Endothelial cell of umbilical vein (primary cell): ENCODE data around the gene CCSER1.

ENCODE experiments used
- JUN ChIP-seq: IDR thresholded peaks from 2 replicates; pipeline ENCODE4 v1.6.1; 2011; ENCODE audit warnings: borderline replicate concordance, low read depth; ENCODE audit not compliant: insufficient read length, insufficient read depth
- TF ChIP-seq, protein P1 (sequence below), 2 donors: IDR thresholded peaks; 1 replicate in 1 of 2; 2 replicates in 1 of 2; pipeline ENCODE4 v1.5.1; 2011; ENCODE audit warnings: low read length in 2 of 2, mild to moderate bottlenecking in 2 of 2, moderate library complexity in 2 of 2, control low read depth in 1 of 2, inconsistent platforms in 1 of 2, low read depth in 1 of 2; ENCODE audit not compliant: insufficient read depth in 1 of 2; ENCODE audit errors: extremely low read depth in 1 of 2

GRCh38 chr4:91436556-91436955 lies 1309.4 kb downstream of the CCSER1 start:
- no peak for TF ChIP-seq JUN
- TF ChIP-seq, protein P1, sequence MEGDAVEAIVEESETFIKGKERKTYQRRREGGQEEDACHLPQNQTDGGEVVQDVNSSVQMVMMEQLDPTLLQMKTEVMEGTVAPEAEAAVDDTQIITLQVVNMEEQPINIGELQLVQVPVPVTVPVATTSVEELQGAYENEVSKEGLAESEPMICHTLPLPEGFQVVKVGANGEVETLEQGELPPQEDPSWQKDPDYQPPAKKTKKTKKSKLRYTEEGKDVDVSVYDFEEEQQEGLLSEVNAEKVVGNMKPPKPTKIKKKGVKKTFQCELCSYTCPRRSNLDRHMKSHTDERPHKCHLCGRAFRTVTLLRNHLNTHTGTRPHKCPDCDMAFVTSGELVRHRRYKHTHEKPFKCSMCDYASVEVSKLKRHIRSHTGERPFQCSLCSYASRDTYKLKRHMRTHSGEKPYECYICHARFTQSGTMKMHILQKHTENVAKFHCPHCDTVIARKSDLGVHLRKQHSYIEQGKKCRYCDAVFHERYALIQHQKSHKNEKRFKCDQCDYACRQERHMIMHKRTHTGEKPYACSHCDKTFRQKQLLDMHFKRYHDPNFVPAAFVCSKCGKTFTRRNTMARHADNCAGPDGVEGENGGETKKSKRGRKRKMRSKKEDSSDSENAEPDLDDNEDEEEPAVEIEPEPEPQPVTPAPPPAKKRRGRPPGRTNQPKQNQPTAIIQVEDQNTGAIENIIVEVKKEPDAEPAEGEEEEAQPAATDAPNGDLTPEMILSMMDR (IDR thresholded peaks at IDR 0.05; ENCODE audit: extremely low read depth in 1 of 2, insufficient read depth in 1 of 2, low read depth in 1 of 2, low read length in 2 of 2), result no peak
